ENCODE measurements around the gene PRDX6. TPM values are rescaled to one million over a fixed set of nuclear protein-coding genes. Genes with fewer than 3 reads are reported as not detected.

The PRDX6 gene
- total RNA-seq, 1 donor from 2014 or later = 520 TPM

DNA sequence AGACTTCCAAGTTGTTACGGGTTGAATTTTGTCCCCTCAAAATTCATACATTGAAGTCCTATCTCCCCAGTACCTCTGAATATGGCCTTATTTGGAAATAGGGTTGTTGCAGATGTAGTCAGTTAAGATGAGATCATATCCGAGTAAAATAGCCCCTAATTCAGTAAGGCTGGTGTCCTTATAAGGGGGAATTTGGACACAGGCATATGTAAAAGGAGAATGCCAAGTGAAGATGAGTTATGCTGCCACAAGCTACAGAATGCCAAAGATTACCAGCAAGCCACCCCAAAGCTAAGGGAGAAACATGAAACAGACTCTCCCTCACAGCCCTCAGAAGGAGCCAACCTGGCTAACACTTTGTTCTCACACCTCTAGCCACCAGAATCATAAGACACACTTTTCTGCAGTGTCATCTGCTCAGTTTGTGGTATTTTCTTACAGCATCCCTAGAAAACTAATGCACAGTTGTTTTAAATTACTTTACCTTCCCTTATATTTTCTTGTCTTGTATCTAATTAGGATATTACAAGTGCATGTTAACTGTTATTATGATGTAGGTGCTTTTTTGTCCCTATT, 43.3 kb upstream of the PRDX6 start:
- H3K4me3 Mint-ChIP-seq (ENCODE audit: unreplicated experiment) = no peak overlapping the region
- no peak overlapping the region for H3K27ac Mint-ChIP-seq (ENCODE audit: unreplicated experiment)
- H3K36me3 Mint-ChIP-seq (ENCODE audit: low read depth, unreplicated experiment) = no peaks in the 10 kb centered on the region
- no peak for TF ChIP-seq EZH2 (IDR thresholded peaks at IDR 0.05; ENCODE audit: insufficient read depth, low read length)
- TF ChIP-seq, protein P1, sequence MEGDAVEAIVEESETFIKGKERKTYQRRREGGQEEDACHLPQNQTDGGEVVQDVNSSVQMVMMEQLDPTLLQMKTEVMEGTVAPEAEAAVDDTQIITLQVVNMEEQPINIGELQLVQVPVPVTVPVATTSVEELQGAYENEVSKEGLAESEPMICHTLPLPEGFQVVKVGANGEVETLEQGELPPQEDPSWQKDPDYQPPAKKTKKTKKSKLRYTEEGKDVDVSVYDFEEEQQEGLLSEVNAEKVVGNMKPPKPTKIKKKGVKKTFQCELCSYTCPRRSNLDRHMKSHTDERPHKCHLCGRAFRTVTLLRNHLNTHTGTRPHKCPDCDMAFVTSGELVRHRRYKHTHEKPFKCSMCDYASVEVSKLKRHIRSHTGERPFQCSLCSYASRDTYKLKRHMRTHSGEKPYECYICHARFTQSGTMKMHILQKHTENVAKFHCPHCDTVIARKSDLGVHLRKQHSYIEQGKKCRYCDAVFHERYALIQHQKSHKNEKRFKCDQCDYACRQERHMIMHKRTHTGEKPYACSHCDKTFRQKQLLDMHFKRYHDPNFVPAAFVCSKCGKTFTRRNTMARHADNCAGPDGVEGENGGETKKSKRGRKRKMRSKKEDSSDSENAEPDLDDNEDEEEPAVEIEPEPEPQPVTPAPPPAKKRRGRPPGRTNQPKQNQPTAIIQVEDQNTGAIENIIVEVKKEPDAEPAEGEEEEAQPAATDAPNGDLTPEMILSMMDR (IDR thresholded peaks at IDR 0.05; ENCODE audit: insufficient read depth, low read depth, low read length) = no peak
- H3K9me3 Mint-ChIP-seq (ENCODE audit: unreplicated experiment) = no peaks in the 10 kb centered on the region
- no peaks in the 10 kb centered on the region for H4K20me1 ChIP-seq (ENCODE audit: insufficient read depth, low read length)
- DNase-seq (ENCODE audit: low read depth) (no peak), FAIRE-seq (no peak)
- no peaks in the 10 kb centered on the region for H3K9me3 ChIP-seq (ENCODE audit: insufficient read depth, low read depth, low read length)
- H3K79me2 ChIP-seq (ENCODE audit: insufficient read depth, low read length) = no peaks in the 10 kb centered on the region
- no peaks in the 10 kb centered on the region for H3K27me3 Mint-ChIP-seq (ENCODE audit: low read depth, unreplicated experiment)
- H3K4me1 ChIP-seq (ENCODE audit: insufficient read depth, low read length) = peaks cover 17% of the 10 kb centered on the region
- H3K36me3 ChIP-seq (ENCODE audit: insufficient read depth, low read length) = no peaks in the 10 kb centered on the region
- peaks cover 21% of the 10 kb centered on the region for H3K4me1 Mint-ChIP-seq (ENCODE audit: low read depth, unreplicated experiment)
- no peaks in the 10 kb centered on the region for H3K27me3 ChIP-seq (ENCODE audit: insufficient read depth, low read length)
- no peak overlapping the region for H3K4me3 ChIP-seq (ENCODE audit: insufficient read depth, low read depth, low read length)
- H2AFZ ChIP-seq (ENCODE audit: low read depth, low read length) = no peak overlapping the region
- no peak overlapping the region for H3K27ac ChIP-seq (ENCODE audit: low read depth, low read length)
- no peak overlapping the region for H3K9ac ChIP-seq (ENCODE audit: low read length)
- no peak overlapping the region for H3K4me2 ChIP-seq (ENCODE audit: low read length)

DNA sequence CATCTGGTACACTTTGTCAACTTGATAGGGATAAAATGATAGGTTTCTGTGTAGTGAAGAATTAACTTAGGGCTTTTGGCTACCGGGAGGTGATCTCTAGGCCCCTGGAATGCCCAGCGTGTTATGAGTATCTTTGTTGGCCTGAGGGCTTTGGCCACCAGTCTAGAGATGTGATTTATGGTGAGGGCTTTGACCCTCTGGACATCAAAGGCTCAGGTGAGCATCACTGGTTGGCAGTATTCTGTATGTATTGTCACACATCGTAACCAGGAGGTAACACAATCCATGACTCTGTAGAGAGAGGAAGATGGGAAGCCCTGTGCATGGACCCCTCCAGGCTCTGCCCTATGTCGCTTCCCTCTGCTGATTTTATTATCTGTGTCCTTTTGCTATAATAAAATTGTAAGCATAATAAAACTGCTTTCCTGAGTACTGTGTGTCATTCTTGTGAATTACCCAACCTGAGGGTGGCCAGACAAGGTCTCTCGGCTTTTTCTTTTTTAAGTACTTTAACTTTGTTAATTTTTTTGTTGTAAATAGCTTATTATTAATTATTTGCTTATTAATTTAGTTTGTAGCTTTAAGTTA, 40.2 kb upstream of the PRDX6 start:
- Mint-ChIP-seq H3K27me3 (ENCODE audit: low read depth, unreplicated experiment) (no peaks in the 10 kb centered on the region), H3K27ac (ENCODE audit: unreplicated experiment) (no peak overlapping the region), H3K4me1 (ENCODE audit: low read depth, unreplicated experiment) (peaks cover 2% of the 10 kb centered on the region), H3K9me3 (ENCODE audit: unreplicated experiment) (no peaks in the 10 kb centered on the region), H3K4me3 (ENCODE audit: unreplicated experiment) (no peak overlapping the region), H3K36me3 (ENCODE audit: low read depth, unreplicated experiment) (peaks cover 8% of the 10 kb centered on the region)
- FAIRE-seq (no peak), DNase-seq (ENCODE audit: low read depth) (no peak)
- Histone ChIP-seq H3K27me3 (ENCODE audit: insufficient read depth, low read length) (no peaks in the 10 kb centered on the region), H3K27ac (ENCODE audit: low read depth, low read length) (no peak overlapping the region), H2AFZ (ENCODE audit: low read depth, low read length) (no peak overlapping the region), H4K20me1 (ENCODE audit: insufficient read depth, low read length) (no peaks in the 10 kb centered on the region), H3K4me1 (ENCODE audit: insufficient read depth, low read length) (no peaks in the 10 kb centered on the region), H3K9ac (ENCODE audit: low read length) (no peak overlapping the region), H3K9me3 (ENCODE audit: insufficient read depth, low read depth, low read length) (no peaks in the 10 kb centered on the region), H3K79me2 (ENCODE audit: insufficient read depth, low read length) (no peaks in the 10 kb centered on the region), H3K4me2 (ENCODE audit: low read length) (no peak overlapping the region), H3K4me3 (ENCODE audit: insufficient read depth, low read depth, low read length) (no peak overlapping the region), H3K36me3 (ENCODE audit: insufficient read depth, low read length) (no peaks in the 10 kb centered on the region)
- TF ChIP-seq, protein P1 (IDR thresholded peaks at IDR 0.05; ENCODE audit: insufficient read depth, low read depth, low read length) = no peak
- no peak for TF ChIP-seq EZH2 (IDR thresholded peaks at IDR 0.05; ENCODE audit: insufficient read depth, low read length)

DNA sequence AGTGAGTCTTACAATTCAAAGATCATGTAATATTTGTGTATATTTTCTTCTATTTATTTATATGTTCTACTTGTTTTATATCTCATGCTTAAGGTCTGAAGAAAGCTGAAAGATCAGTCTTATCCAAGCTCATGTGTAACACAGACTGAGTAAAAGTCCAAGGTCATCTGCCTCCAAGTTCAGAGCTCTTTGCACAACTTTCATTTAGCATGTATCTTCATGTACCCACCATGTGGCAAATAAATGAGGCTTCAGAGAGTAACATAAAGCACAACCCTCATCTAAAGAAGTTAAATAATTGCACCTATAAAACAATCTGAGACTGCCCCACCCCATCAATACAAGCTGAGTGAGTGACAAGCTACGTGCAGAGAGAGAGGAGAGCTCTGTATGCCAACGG, 38.5 kb upstream of the PRDX6 start:
- Histone ChIP-seq H3K4me1 (ENCODE audit: insufficient read depth, low read length) (no peaks in the 10 kb centered on the region), H3K27ac (ENCODE audit: low read depth, low read length) (no peak overlapping the region), H3K9ac (ENCODE audit: low read length) (no peak overlapping the region), H3K4me3 (ENCODE audit: insufficient read depth, low read depth, low read length) (no peak overlapping the region), H3K4me2 (ENCODE audit: low read length) (no peak overlapping the region), H3K36me3 (ENCODE audit: insufficient read depth, low read length) (no peaks in the 10 kb centered on the region), H2AFZ (ENCODE audit: low read depth, low read length) (no peak overlapping the region), H3K27me3 (ENCODE audit: insufficient read depth, low read length) (no peaks in the 10 kb centered on the region), H3K9me3 (ENCODE audit: insufficient read depth, low read depth, low read length) (no peaks in the 10 kb centered on the region), H3K79me2 (ENCODE audit: insufficient read depth, low read length) (no peaks in the 10 kb centered on the region), H4K20me1 (ENCODE audit: insufficient read depth, low read length) (no peaks in the 10 kb centered on the region)
- Mint-ChIP-seq H3K27ac (ENCODE audit: unreplicated experiment) (no peak overlapping the region), H3K27me3 (ENCODE audit: low read depth, unreplicated experiment) (no peaks in the 10 kb centered on the region), H3K4me1 (ENCODE audit: low read depth, unreplicated experiment) (peaks cover 4% of the 10 kb centered on the region), H3K9me3 (ENCODE audit: unreplicated experiment) (no peaks in the 10 kb centered on the region), H3K36me3 (ENCODE audit: low read depth, unreplicated experiment) (peaks cover 11% of the 10 kb centered on the region), H3K4me3 (ENCODE audit: unreplicated experiment) (no peak overlapping the region)
- FAIRE-seq = no peak
- no peak for TF ChIP-seq EZH2 (IDR thresholded peaks at IDR 0.05; ENCODE audit: insufficient read depth, low read length)
- TF ChIP-seq, protein P1 (IDR thresholded peaks at IDR 0.05; ENCODE audit: insufficient read depth, low read depth, low read length) = no peak
- no peak for DNase-seq (ENCODE audit: low read depth)

Measured in astrocyte (in vitro differentiated cells and primary cell).